ENCODE measurements around the gene CDHR3.

Gene CDHR3

DNA sequence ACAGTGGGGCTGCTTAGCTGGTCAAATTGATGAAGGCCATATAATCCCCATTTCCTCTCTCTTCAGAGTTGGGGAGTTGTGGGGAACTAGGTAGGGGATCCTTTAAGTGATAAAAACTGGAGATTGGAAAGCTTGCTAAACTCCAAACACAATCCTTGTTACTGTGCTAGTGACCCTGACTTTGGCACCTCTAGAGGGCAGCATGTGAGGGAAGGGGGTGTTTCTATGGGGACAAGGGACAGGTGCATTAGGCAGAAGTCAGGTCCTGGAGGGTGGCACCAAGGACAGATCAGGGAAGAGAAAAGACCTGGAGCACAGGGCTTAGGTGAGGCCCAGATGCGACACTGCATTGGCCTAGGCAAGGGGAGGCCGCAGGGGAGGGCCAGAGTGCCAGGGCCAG is 66.9 kb downstream of the CDHR3 start:
- no peak for DNase-seq (ENCODE audit: low read depth)

GRCh38 chr7:106031300-106032035 is 68.4 kb downstream of the CDHR3 start:
- DNase-seq (ENCODE audit: low read depth): no peak

- no peak for DNase-seq (ENCODE audit: low read depth)
Measured at GRCh38 chr7:106032295-106032694, 69.2 kb downstream of the CDHR3 start.

GRCh38 chr7:106033735-106034134 is 70.7 kb downstream of the CDHR3 start:
- DNase-seq (ENCODE audit: low read depth): no peak

GRCh38 chr7:106034383-106034782 is 71.3 kb downstream of the CDHR3 start:
- DNase-seq (ENCODE audit: low read depth): no peak

- DNase-seq (ENCODE audit: low read depth): no peak
Measured at GRCh38 chr7:106035568-106035967, 72.5 kb downstream of the CDHR3 start.

- DNase-seq (ENCODE audit: low read depth): no peak
Measured at GRCh38 chr7:106036004-106036403, 72.9 kb downstream of the CDHR3 start.

- DNase-seq (ENCODE audit: low read depth): no peak
Measured at GRCh38 chr7:106037489-106038176, 74.6 kb downstream of the CDHR3 start.

GRCh38 chr7:106038289-106038688 is 75.2 kb downstream of the CDHR3 start:
- no peak for DNase-seq (ENCODE audit: low read depth)

GRCh38 chr7:106038916-106039315 is 75.9 kb downstream of the CDHR3 start:
- DNase-seq (ENCODE audit: low read depth): no peak

- DNase-seq (ENCODE audit: low read depth): no peak
Measured at GRCh38 chr7:106039486-106040060, 76.5 kb downstream of the CDHR3 start.

DNA sequence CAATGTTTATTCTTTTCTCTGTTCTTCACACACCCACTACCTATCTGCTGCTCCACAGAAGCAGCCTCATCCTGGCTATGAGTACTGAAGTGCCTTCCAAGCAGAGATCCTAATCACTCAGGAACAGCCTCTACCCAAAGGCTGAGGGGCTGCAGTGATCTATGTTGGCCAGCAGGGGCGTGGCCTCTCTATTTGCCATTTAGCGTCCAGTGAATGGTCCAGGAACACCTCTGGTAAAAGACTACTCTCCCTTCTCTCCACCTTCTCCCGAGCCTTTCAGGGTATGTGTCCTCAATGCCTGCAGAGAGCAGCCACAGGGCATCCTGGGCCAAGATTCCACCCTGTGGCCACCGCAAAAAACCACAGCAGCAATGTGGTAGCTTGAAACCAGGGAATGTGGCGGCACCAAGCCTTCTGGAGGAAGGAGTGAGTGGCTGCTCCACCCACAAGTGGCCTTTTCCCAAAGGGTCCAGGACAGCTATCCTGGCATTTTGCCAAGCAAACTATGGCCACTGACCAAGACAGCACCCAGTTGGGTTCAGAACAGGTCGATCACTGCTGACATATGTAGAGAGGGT is 78.2 kb downstream of the CDHR3 start:
- DNase-seq (ENCODE audit: low read depth): no peak

DNA sequence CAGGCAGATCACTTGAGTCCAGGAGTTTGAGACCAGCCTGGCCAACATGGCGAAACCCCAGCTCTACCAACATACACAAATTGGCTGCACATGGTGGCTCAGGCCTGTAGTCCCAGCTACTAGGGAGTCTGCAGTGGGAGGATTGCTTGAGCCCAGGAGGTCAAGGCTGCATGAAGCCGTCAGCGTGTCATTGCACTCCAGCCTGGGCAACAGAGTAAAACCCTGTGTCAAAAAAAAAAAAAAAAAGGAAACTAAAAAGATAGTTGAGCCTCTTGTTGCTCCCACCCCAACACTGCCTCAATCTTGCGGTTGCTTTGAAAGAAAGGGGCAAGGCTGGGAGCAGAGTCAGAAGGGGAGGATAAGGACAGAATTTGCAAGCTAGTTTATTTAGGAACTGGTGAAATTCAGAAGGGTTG is 79.1 kb downstream of the CDHR3 start:
- no peak for DNase-seq (ENCODE audit: low read depth)

DNA sequence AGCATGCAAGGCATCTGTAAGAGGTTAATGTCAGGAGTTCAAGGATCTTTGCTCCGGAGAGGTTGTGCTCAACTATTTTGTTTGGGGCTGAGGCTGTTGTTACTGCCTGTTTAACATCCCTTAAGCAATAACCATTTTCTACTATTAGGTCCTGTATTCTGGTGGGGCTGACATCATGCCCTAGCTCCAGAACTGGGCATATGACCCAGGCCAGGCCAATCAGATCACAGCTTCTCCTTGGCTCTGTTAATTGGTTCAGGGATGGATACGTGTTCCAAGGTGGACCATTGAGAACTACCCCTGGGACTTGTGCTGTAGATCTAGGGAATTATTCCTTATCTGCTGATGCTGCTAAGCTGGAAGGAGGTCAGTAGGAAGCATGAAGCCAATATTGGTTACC is 82.1 kb downstream of the CDHR3 start:
- DNase-seq (ENCODE audit: low read depth): no peak

GRCh38 chr7:106045586-106045985 is 82.5 kb downstream of the CDHR3 start:
- DNase-seq (ENCODE audit: low read depth): no peak

- no peak for DNase-seq (ENCODE audit: low read depth)
Measured at GRCh38 chr7:106047184-106047583, 84.1 kb downstream of the CDHR3 start.

DNA sequence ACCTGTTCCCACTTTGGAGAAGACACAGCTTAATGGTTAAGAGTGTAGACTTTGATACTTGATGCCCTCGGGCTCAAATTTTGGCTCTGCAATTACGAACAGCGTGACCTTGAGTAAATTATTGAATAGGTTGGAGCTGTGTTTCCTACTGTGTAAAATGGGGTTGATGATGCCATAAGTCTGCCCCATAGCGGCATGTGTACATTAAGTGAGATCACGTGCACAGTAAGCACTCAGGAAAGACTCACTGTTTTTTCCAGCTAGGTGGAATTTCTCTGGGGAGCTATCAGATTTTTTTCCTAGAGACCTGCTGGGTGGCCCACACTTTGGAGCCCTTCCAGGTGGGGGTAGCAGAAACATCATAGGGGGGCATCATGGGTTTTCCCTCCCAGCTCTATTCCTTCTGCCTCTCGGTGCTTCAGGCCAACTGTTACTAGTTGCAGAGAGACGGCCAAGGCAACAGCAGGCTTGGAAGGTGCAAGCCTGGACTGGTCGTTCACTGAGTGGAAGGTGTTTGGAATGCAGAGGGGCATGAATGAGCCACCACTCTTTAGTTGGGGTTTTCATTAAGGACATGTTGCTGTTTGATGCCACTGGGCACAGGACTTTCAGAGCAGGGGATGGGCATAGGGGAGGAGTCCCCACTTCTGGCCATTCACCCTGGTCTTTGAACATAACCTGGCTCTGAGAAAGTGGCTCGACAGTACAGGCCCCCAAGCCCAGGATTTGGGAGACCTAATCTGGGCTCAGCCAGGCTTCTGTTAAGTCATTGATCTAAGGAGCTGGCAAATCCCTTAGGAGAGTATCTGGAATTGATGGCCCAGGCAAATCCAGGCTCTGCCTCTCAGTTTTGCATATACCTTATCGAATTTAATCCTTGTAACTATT is 85.0 kb downstream of the CDHR3 start:
- DNase-seq (ENCODE audit: low read depth): no peak

DNA sequence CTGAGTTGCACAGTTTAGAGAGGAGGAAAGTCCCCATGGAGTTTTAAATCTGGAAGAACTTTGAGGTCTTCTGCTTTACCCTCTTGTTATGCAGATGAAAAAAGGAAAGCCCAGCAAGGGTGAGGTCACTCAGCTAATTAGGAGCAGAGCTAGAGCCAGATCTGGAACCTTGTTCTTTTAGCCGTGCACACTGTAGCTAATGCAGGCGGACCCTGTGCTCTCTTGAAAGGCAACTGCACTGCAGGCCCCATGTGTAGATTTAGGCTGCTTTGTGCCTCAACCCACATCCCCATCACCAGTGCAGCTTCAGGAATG is 85.6 kb downstream of the CDHR3 start:
- DNase-seq (ENCODE audit: low read depth): no peak

DNA sequence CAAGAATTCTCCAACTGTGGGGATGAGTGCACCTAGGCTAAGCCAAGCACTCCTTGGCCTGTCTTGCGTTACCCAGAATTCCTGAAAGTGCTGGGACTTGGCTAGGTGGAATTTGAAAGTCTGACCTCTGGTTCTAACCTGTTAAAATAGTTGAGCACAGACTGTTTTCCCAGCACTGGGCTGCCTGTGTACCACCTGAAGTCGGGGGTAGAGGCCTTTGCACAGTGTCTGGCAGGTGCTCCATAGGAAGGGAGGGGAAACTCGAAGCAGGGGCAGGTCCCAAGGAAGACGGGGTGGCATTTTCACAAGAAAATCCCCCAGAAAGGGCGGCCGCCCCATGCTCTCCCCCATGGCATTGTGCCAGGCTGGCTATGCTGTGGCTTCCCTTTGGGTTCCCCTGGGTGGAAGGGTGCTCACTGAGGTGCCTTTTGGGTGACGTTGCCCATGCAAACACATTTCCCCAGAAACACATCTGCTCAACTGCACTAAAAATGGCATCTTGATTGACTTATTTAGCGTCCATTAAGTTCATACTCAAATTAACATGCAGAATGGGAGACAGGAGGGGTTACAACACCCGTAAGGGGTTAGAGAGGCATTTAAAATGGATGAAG is 86.2 kb downstream of the CDHR3 start:
- DNase-seq (ENCODE audit: low read depth): no peak

DNA sequence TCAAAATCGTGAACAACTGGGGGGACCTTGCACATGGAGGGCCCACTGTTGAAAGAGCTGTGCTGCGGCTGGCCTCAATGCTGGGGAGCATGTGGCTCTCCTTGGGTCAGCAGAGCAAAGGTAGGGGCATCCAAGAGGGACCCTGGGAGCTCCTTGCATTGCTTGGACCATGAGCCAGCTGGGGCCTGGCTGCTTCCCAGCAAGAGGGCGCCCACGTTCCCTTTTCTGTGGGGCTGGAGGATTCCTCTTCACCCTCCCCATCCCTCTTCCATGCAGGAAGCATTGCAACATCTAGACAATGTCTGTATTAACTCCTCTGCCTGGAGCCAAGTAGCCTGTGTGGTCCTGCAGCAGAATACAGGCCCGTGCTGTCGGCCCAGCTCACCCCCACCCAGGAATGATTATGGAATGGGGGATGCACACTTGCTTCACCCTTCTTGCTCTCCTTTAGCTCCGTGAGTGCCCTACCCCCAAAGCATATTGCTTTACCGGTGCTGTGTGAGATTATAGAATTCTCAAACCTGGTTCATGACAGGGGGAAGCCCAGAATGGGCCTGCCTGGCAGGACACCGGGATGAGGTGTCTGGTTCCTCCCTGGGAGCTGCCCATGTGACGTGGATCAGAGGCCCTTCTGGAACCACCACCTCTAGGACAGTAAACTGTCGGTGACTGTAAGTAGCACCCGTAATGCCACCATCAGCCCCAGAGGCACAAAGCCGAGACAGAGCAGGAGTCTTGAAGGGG is 87.1 kb downstream of the CDHR3 start:
- DNase-seq (ENCODE audit: low read depth): no peak

DNA sequence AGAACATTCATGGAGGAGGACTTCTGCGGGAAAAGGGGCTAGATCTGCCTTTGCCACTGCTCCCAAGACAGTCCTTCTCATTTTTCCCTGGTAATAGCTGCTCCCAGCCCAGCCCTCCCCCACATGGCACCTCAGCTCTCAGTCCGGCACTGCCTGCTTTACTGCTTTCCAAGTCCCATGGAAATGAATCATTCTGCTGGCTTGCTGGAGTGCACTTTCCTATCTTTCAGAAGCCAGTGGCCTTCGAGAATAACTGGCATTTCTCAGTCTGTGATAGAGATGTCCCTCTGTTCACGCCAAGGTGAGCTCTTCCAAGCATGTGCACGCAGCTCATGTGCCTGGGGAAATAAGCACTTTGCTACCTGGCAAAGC is 87.7 kb downstream of the CDHR3 start:
- DNase-seq (ENCODE audit: low read depth): no peak
